ENCODE data around the gene PPIL4. TPM values are rescaled to one million over a fixed set of nuclear protein-coding genes. Genes with fewer than 3 reads are reported as not detected.
"Not testable (repeated sequence)": the region's sequence is repeated elsewhere in the genome, so short reads cannot be mapped to it uniquely, and the experiment has no call there.

The PPIL4 gene
- total RNA-seq, 1 donor from 2014 or later, result 38.0 TPM

- DNase-seq, result no peak
Measured at GRCh38 chr6:149515494-149515893, 30.3 kb downstream of the PPIL4 start.

GRCh38 chr6:149513915-149514314, 31.9 kb downstream of the PPIL4 start:
- DNase-seq, result no peak

- DNase-seq, result no peak
Measured at GRCh38 chr6:149510793-149511512, 34.9 kb downstream of the PPIL4 start.

- no peak for DNase-seq
Measured at GRCh38 chr6:149508485-149508884, 37.4 kb downstream of the PPIL4 start.

- DNase-seq, result no peak
Measured at GRCh38 chr6:149503872-149504271, 42.0 kb downstream of the PPIL4 start.

GRCh38 chr6:149503276-149503675, 42.6 kb downstream of the PPIL4 start:
- DNase-seq, result no peak

GRCh38 chr6:149501768-149502167, 44.1 kb downstream of the PPIL4 start:
- no peak for DNase-seq

GRCh38 chr6:149501201-149501600, 44.6 kb downstream of the PPIL4 start:
- DNase-seq, result no peak

- DNase-seq, result no peak
Measured at GRCh38 chr6:149500096-149500495, 45.7 kb downstream of the PPIL4 start.

- peak; percentile 42 for DNase-seq
Measured at GRCh38 chr6:149499066-149499465, 46.8 kb downstream of the PPIL4 start.

- no peak for DNase-seq
Measured at GRCh38 chr6:149497365-149497764, 48.5 kb downstream of the PPIL4 start.

GRCh38 chr6:149496597-149496996, 49.2 kb downstream of the PPIL4 start:
- DNase-seq, result not testable (repeated sequence)

- DNase-seq, result not testable (repeated sequence)
Measured at GRCh38 chr6:149495349-149496016, 50.4 kb downstream of the PPIL4 start.

- not testable (repeated sequence) for DNase-seq
Measured at GRCh38 chr6:149494810-149495209, 51.0 kb downstream of the PPIL4 start.

- no peak for DNase-seq
Measured at GRCh38 chr6:149493761-149494320, 52.0 kb downstream of the PPIL4 start.

GRCh38 chr6:149492798-149493343, 53.0 kb downstream of the PPIL4 start:
- no peak for DNase-seq

- no peak for DNase-seq
Measured at GRCh38 chr6:149489967-149490366, 55.9 kb downstream of the PPIL4 start.

GRCh38 chr6:149488815-149489214, 57.0 kb downstream of the PPIL4 start:
- DNase-seq, result no peak

GRCh38 chr6:149487316-149487715, 58.5 kb downstream of the PPIL4 start:
- DNase-seq, result no peak

GRCh38 chr6:149484733-149485700, 60.8 kb downstream of the PPIL4 start, which contains the start of gene ZC3H12D:
Gene ZC3H12D (minus strand): TSS chr6:149485014. CDS start chr6:149474543, 10,471 bp downstream.
- no peak for DNase-seq

- DNase-seq, result no peak
Measured at GRCh38 chr6:149483849-149484655, 61.8 kb downstream of the PPIL4 start.
